Measurements from ENCODE around the gene TAS2R14.

Gene TAS2R14

GRCh38 chr12:10901427-10901826, 37.6 kb downstream of the TAS2R14 start:
- FAIRE-seq, result no peak

GRCh38 chr12:10900972-10901371, 38.1 kb downstream of the TAS2R14 start:
- no peak for FAIRE-seq

GRCh38 chr12:10900530-10900929, 38.5 kb downstream of the TAS2R14 start:
- no peak for FAIRE-seq

GRCh38 chr12:10896854-10897253, 42.2 kb downstream of the TAS2R14 start:
- FAIRE-seq, result no peak

- no peak for FAIRE-seq
Observed at GRCh38 chr12:10891937-10892336, 47.1 kb downstream of the TAS2R14 start.

- no peak for FAIRE-seq
Observed at GRCh38 chr12:10889226-10889625, 49.8 kb downstream of the TAS2R14 start.
